AG04449 (cell line): ENCODE results near the gene PRELP.

ENCODE experiments used
- CTCF ChIA-PET: fragments of 350-600 bp; formaldehyde crosslinking; extraction: SDS; loops from one replicate; lab custom pipeline; 2021; ENCODE audit warnings: antibody characterized with exemption; lab: Yijun Ruan, JAX
- POLR2A ChIA-PET: fragments of 400-600, 350-600 bp; formaldehyde crosslinking; extraction: SDS; loops from one replicate; lab custom pipeline; 2020; ENCODE audit warnings: antibody characterized with exemption, inconsistent platforms; lab: Yijun Ruan, JAX
- DNase-seq: peaks from one replicate; pipeline ENCODE4 v3.0.0-alpha.2; 2010; ENCODE audit warnings: low read depth, low spot score
- H3K4me3 ChIP-seq: 2 replicates; pipeline ENCODE4 v1.5.1; 2011; ENCODE audit warnings: low read depth, mild to moderate bottlenecking, control low read depth, low read length
- CTCF ChIP-seq: IDR thresholded peaks from one replicate; pipeline ENCODE4 v1.5.1; 2011; ENCODE audit warnings: mild to moderate bottlenecking, moderate library complexity, low read length, control low read depth, inconsistent platforms; ENCODE audit not compliant: insufficient read depth; ENCODE audit errors: missing control alignments

PRELP gene

DNA sequence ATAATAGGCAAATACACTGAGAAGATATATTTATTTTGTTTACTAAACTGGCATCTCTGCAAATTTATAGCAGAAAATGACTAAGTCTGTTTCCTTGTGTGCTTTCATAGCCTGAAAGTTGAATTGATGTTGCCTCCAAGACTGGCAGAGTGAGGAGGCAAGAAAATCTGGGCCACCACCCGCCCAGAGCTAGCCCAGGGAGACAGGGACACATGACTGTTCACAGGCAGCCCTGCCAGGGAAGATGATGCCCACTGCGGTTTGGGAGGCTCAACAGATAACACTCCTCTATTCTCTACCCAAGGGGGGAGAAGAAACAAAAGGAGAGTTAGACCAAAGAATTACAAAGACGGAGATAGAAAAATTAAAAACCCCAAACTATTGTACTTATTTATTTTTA lies 55.5 kb downstream of the PRELP start:
- TF ChIP-seq CTCF: no peak
- CTCF ChIA-PET: interaction anchor here (1.3 kb wide), 1 partner anchor 10 kb away, joined by 4 read pairs; no protein-coding TSS in a partner anchor
- POLR2A ChIA-PET: no interaction called here
- DNase-seq: no peak
- H3K4me3 ChIP-seq: no peak overlapping the region

GRCh38 chr1:203534012-203534411 lies 58.4 kb downstream of the PRELP start:
- H3K4me3 ChIP-seq: no peak overlapping the region
- CTCF ChIA-PET: interaction anchor here (1.7 kb wide), 1 partner anchor 15 kb away, joined by 4 read pairs; no protein-coding TSS in a partner anchor
- TF ChIP-seq CTCF: no peak
- DNase-seq: no peak
- POLR2A ChIA-PET: interaction anchor here (1.0 to 2.6 kb wide), 5 partner anchors 17 to 95 kb away, joined by 3 to 15 read pairs (median 4); no protein-coding TSS in a partner anchor

DNA sequence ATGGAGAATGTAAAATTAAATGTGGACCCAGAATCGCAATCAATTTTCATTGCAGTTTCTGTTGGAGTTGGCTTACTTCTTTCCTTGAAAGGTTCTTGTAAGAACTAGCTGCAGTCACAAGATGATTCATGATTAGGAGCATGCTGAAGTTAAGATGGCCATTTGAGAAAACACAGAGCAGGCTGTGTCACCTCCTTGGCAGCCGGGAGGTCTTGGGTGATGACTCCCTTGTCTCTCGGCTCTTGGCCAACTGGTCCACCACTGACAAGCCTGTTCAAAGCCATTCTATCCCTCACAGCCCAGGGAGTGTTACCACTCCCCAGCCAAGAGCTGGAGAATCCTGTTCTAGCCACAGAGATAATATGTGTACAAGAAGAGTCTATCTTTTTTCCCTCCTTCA lies 58.9 kb downstream of the PRELP start:
- POLR2A ChIA-PET: interaction anchor here (0.6 to 2.6 kb wide), 6 partner anchors 16 to 1260 kb away, joined by 3 to 15 read pairs (median 4); no protein-coding TSS in a partner anchor
- CTCF ChIA-PET: interaction anchor here (1.4 to 1.7 kb wide), 2 partner anchors 14 to 16 kb away, joined by 4 read pairs; no protein-coding TSS in a partner anchor
- H3K4me3 ChIP-seq: no peak overlapping the region
- no peak for TF ChIP-seq CTCF
- DNase-seq: peak; percentile 89

GRCh38 chr1:203536575-203536974 lies 61.0 kb downstream of the PRELP start:
- ChIA-PET POLR2A (no interaction called here), CTCF (interaction anchor here (1.5 to 1.6 kb wide), 2 partner anchors 10 to 11 kb away, joined by 3 read pairs; no protein-coding TSS in a partner anchor)
- no peak overlapping the region for H3K4me3 ChIP-seq
- no peak for DNase-seq
- no peak for TF ChIP-seq CTCF

DNA sequence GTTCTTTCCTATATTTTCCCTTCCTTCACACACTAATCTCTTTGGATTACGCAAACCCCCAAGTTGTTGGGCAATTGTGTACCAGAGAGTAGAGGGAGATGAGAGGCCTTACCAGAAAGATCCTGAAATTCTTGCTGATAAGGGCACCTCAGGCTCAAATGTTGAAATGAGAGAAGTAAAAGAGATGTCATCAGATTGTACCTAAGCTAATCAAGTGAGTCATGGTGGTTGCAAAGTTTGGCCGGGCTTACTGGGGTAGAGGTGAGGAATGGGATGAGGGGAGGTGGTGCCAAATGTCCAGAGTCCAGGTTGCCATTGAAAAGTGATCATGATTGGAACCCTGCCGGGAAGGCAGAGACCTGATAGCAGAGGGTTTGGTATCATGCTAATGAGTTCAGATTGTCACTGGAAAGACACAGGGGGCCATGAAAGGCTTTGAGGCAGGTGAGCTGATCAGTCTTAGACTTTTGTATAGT lies 61.4 kb downstream of the PRELP start:
- TF ChIP-seq CTCF: no peak
- H3K4me3 ChIP-seq: no peak overlapping the region
- DNase-seq: no peak
- ChIA-PET POLR2A (no interaction called here), CTCF (interaction anchor here (0.8 to 1.6 kb wide), 7 partner anchors 10 to 194 kb away, joined by 3 to 4 read pairs (median 3); no protein-coding TSS in a partner anchor)

DNA sequence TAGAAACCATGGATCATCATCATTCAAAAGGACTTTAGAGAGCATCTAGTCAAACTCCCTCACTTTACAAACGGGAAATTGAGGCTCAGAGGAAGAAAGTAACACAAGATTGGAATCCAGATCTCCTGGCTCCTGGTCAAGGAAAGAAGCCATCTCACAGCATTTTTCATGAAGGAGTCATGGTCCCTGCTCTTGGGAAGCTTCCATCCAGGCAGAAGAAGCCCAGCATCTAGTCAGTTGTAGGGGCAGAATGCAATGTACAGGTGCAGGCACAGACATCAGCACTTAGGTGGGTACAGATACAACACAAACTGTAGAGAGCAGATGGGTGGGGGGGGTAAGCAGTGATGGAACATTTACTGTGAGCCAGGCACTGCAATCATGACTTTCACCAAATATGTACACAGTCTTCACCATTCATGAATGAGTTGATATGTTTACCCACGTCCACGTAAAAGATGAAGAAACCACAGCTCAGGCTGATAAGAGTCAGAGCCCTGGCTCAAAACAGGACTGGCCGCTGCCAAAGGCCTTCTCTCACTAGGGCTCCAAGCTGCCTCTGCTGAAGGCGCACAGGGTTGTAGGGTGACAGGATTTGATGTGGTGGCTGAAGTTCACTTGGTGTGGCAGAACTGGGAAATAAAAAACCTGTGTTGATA lies 62.3 kb downstream of the PRELP start:
- ChIA-PET POLR2A (interaction anchor here (1.4 kb wide), 1 partner anchor 18 kb away, joined by 3 read pairs; no protein-coding TSS in a partner anchor), CTCF (interaction anchor here (0.7 to 1.6 kb wide), 8 partner anchors 10 to 194 kb away, joined by 3 to 4 read pairs (median 3); no protein-coding TSS in a partner anchor)
- DNase-seq: no peak
- no peak overlapping the region for H3K4me3 ChIP-seq
- no peak for TF ChIP-seq CTCF
